Pancreas (tissue), 10 donors: ENCODE results near the gene ADCY7. TPM values are rescaled to one million over a fixed set of nuclear protein-coding genes. Genes with fewer than 3 reads are reported as not detected.
A peak's percentile ranks its signal among the peaks of the same experiment; 100 is the strongest.

Experiments
- ATAC-seq, 4 donors: fragments of 200-7000 bp; cut with Tn5 transposase; one replicate each; pipeline versions ENCODE4 v1.8.0 to v1.9.1; 2020; ENCODE audit warnings: mild to moderate bottlenecking in 4 of 4, moderate library complexity in 4 of 4
- DNase-seq, 6 donors: peaks; one replicate each; pipeline ENCODE4 v3.0.0-alpha.2; 2020
- FAIRE-seq: peaks from 2 replicates; lab custom pipeline; 2012; peaks lifted over from hg19 to GRCh38; lab: Jason Lieb, UNC
- H3K27ac ChIP-seq, 4 donors: fragments of 200-600 bp; sonication (generic); 1 replicate in 3 of 4; 2 replicates in 1 of 4; pipeline versions ENCODE4 v1.5.0 to v1.8.0; 2020
- H3K27me3 ChIP-seq, 4 donors: fragments of 200-600 bp; one replicate each; pipeline ENCODE4 v1.8.0; 2021
- H3K36me3 ChIP-seq, 3 donors: fragments of 200-600 bp; sonication (generic) in 1 of 3; one replicate each; pipeline versions ENCODE4 v1.5.0 to v1.8.0; 2020 to 2021
- H3K4me1 ChIP-seq, 3 donors: fragments of 200-600 bp; one replicate each; pipeline ENCODE4 v1.8.0; 2021
- H3K4me3 ChIP-seq, 4 donors: fragments of 200-600 bp; sonication (generic) in 2 of 4; one replicate each; pipeline versions ENCODE4 v1.5.0 to v1.8.0; 2020 to 2021
- H3K9me3 ChIP-seq, 4 donors: fragments of 200-600 bp; one replicate each; pipeline ENCODE4 v1.8.0; 2021
- WGBS, 2 donors: extraction: QIAGEN DNeasy Blood & Tissue Kit; methylation state at CpG; one replicate each; pipeline ENCODE4 v1.1.7; 2013; 5-methylcytosine and 5-hydroxymethylcytosine counted together
- intact Hi-C, 3 donors: fragments of 100-400 bp; cut with DNase I; formaldehyde crosslinking; loops; one replicate each; pipeline versions ENCODE4 v1.11.1 to v1.14.2; 2022
- polyA plus RNA-seq, 2 donors: library from polyadenylated mRNA; stranded (reverse); fragments of 200-250 nt; gene quantifications; one replicate each; pipeline ENCODE4 v1.2.3, GENCODE V29; 2013
- total RNA-seq, 6 donors: library from RNA; stranded (reverse); fragmentation: NEBNext Ultra II Directional in 4 of 6; extraction: Animal tissue kit (Norgen Biotek cat#: 25700) in 4 of 6; gene quantifications; one replicate each; pipeline versions ENCODE4 v1.2.1 to v1.2.4, GENCODE V29; 2021 to 2023
- TF ChIP-seq, protein P1 (sequence below), 4 donors: fragments of 200-600 bp; sonication (generic) in 3 of 4; IDR thresholded peaks; one replicate each; pipeline versions ENCODE4 v1.5.0 to v1.8.0; 2021; ENCODE audit warnings: antibody characterized with exemption in 4 of 4
- donor health status: healthy with polysubstance abuse.
- donor health status: DM: no; HTN: no; CAD: no; lungs with moderate emphysema.
- donor health status: DM: no; HTN: no; CAD: no.
- donor health status: control.
- donor health status: control.
- donor health status: Bipolar disorder and iron deficiency.
- donor health status: DM: yes; HTN: yes; CAD: no.
- donor health status: DM: no; HTN: no; CAD: no.
- donor health status: DM: no; HTN: no; CAD: no.
- donor health status: DM: yes; HTN: yes; CAD: no.

Gene ADCY7
- total and polyA plus RNA-seq, 8 donors = 1.9 to 21.1 (median 4.3) TPM

DNA sequence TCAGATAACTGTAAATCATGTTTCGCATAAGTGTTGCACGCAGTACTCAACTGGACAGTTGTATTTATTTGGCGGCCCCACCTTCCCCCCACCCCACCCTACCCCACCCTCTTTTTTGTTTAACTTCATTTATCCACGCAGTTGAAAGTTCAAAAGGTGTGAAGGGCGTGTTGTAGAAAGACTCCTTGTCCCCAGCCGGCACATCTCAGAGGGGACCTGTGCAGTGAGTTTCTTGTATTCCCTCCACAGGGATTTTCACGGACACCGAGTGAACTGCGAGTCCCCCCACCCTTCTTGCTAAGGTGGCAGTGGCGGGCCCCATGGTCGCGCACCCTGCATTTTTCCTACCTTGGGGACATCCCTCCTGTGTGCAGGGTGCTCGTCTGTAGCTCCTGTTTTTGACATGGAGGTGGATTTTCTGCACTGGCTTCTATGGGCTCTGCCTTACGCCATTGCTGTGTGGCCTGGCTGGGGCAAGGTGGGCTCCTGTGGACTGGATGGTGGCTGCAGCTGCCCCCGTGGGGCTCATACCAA lies 36.2 kb downstream of the ADCY7 start:
- Histone ChIP-seq H3K27ac (no peak overlapping the region), H3K9me3 (no peaks in the 10 kb centered on the region), H3K4me3 (no peak overlapping the region), H3K27me3 (no peaks in the 10 kb centered on the region), H3K4me1 (no peaks in the 10 kb centered on the region), H3K36me3 (no peaks in the 10 kb centered on the region)
- intact Hi-C loops = no loop called here
- TF ChIP-seq, protein P1, sequence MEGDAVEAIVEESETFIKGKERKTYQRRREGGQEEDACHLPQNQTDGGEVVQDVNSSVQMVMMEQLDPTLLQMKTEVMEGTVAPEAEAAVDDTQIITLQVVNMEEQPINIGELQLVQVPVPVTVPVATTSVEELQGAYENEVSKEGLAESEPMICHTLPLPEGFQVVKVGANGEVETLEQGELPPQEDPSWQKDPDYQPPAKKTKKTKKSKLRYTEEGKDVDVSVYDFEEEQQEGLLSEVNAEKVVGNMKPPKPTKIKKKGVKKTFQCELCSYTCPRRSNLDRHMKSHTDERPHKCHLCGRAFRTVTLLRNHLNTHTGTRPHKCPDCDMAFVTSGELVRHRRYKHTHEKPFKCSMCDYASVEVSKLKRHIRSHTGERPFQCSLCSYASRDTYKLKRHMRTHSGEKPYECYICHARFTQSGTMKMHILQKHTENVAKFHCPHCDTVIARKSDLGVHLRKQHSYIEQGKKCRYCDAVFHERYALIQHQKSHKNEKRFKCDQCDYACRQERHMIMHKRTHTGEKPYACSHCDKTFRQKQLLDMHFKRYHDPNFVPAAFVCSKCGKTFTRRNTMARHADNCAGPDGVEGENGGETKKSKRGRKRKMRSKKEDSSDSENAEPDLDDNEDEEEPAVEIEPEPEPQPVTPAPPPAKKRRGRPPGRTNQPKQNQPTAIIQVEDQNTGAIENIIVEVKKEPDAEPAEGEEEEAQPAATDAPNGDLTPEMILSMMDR (IDR thresholded peaks at IDR 0.05) = no peak
- peak in 1 of 6 donors; percentile 33 for DNase-seq
- no peak for FAIRE-seq
- ATAC-seq = no peak
- WGBS, 2 donors = 81 to 85% methylated on average over 15 of the region's 15 CpGs

DNA sequence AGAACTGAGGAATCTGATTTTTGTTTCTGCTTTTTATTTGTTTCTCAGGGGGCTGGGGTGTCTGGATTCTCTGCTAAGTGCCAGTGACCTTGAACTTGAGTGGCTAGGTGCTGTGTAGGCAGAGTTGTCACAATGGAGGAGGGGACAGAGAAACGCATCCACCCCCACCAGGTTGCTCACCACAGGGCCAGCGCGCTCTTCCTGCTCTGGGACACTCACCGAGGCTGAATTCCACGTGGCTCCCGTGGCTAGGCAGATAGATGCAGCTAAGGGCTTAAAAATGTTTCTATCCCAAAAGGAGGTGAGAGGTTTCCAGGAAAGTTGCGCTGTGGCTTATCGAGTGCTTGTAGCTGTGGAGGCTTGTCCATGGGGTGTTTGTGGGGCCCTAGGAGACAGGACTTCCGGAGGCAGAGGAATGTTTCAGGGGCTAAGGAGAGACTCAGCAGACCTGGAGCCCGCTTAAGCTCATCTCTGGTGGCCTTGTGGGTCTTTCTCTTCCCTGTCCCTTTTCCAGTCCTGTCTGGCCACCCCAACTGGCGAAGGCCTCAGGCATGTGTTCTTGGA lies 36.8 kb downstream of the ADCY7 start:
- intact Hi-C loops = no loop called here
- FAIRE-seq (no peak), ATAC-seq (no peak), DNase-seq (peak in 2 of 6 donors; percentile 6 to 35)
- Histone ChIP-seq H3K27ac (no peak overlapping the region), H3K4me1 (no peaks in the 10 kb centered on the region), H3K4me3 (no peak overlapping the region), H3K27me3 (no peaks in the 10 kb centered on the region), H3K9me3 (no peaks in the 10 kb centered on the region), H3K36me3 (no peaks in the 10 kb centered on the region)
- WGBS, 2 donors = 84 to 91% methylated on average over 11 of the region's 11 CpGs
- TF ChIP-seq, protein P1 (IDR thresholded peaks at IDR 0.05) = no peak

DNA sequence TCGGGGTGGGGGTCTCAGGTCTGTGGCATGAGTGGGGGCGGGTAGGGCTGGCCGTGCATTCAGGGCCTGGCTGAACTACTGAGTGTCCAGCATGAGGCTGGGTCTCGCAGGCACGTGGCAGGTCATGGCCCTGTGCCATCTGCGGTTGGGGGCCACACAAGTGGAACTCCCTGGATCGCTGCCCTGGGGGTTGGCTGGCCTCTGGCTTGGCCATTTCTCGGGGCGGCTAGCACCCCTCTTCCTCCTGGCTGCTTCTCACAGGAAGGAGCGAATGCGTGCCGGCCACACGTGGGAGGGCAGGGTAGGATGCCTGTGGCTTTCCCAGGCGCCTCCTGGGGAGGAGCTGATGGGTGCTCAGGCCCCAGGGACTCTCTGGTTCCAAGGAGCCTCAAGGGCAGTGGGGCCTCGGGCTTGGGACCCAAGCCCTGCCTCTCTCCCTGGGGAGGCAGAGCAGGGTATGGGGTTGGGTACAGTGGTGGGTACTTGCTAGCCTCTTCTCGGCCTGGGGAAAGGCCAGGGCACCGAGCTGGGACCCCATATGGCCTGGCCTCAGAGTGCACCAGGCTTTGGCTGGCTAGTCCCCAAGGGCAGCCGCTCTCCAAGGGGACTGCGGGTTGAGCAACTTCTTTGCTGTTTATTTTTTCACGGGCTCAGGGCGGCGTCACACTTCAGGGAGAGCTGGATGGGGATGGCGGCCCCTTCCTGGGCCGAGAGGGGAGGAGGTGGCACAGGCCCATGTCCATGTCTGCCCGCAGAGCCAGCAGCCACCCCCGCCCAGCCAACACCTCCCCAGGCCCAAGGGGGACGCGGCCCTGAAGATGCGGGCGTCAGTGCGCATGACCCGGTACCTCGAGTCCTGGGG lies 37.5 kb downstream of the ADCY7 start:
- Histone ChIP-seq H3K27ac (no peak overlapping the region), H3K36me3 (no peaks in the 10 kb centered on the region), H3K4me1 (no peaks in the 10 kb centered on the region), H3K9me3 (no peaks in the 10 kb centered on the region), H3K4me3 (no peak overlapping the region), H3K27me3 (no peaks in the 10 kb centered on the region)
- FAIRE-seq (no peak), DNase-seq (peak in 2 of 6 donors; percentile 11 to 51), ATAC-seq (no peak)
- TF ChIP-seq, protein P1 (IDR thresholded peaks at IDR 0.05) = no peak
- 84 to 86% methylated on average over 30 to 33 of the region's 33 CpGs for WGBS, 2 donors
- intact Hi-C loops = no loop called here

DNA sequence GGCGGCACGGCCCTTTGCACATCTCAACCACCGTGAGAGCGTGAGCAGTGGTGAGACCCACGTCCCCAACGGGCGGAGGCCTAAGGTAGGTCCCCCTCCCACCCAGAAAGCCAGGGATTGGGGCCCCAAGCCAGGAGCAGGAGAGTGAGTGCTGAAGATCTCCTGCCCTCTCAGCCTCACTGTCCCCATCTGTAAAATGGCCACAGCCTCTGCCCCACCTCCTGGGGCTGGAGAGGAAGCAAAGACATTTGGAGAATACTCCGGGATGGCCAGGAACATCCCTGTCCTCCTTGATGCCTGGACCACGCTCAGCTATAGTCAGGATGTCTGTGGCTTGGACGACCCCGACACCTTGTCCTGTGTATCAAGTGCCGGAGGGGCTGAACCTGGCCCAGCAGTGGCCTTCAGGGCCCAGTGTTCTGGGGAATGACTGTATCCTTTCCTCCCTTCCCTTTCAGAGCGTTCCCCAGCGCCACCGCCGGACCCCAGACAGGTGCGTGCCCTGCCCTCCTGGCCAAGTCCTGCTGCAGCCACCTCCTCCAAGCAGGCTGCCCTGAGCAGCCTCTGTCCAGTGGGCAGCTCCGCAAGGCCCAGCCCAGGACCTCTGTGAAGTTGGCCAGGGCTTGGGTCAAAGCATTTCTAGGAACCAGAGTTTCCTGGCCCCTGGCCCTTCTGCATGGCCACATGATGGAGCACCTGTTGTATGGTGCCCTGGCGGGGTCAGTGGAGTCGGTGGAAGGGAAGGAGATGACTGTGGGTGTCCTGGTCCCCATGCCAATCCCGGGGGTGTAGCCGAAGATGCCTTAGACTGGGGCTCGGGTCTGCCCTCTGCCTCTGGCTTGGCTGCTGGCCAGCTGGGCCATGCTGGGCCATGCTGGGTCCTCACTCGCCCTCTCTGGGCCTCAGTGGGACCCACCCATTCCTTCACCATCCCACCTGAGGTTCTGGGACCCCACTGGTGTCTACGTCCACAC lies 38.4 kb downstream of the ADCY7 start:
- TF ChIP-seq, protein P1 (IDR thresholded peaks at IDR 0.05) = no peak
- no peak for ATAC-seq
- 90 to 95% methylated on average over 25 of the region's 25 CpGs for WGBS, 2 donors
- no peaks in the 10 kb centered on the region for H3K4me1 ChIP-seq
- peak in 2 of 6 donors; percentile 10 to 50 for DNase-seq
- H3K36me3 ChIP-seq = no peaks in the 10 kb centered on the region
- H3K27me3 ChIP-seq = no peaks in the 10 kb centered on the region
- no peaks in the 10 kb centered on the region for H3K9me3 ChIP-seq
- H3K4me3 ChIP-seq = no peak overlapping the region
- intact Hi-C loops = no loop called here
- H3K27ac ChIP-seq = no peak overlapping the region
- FAIRE-seq = no peak
